ENCODE results near the gene ILF2. TPM values are rescaled to one million over a fixed set of nuclear protein-coding genes. Genes with fewer than 3 reads are reported as not detected.
"Not testable (repeated sequence)": the region's sequence is repeated elsewhere in the genome, so short reads cannot be mapped to it uniquely, and the experiment has no call there.

Gene ILF2
- 295 and 370 TPM in 2 replicates for total RNA-seq

- peak; percentile 99 for DNase-seq (ENCODE audit: low read depth)
- TF ChIP-seq CTCF (conservative IDR thresholded peaks at IDR 0.05; ENCODE audit: low read depth, low read length), result peak; percentile 26
- peak within 1 kb of the TSS; percentile 70 for H3K4me3 ChIP-seq (ENCODE audit: low read depth, low read length)
Measured at GRCh38 chr1:153670859-153671627, at the start of gene ILF2. Gene ILF2, minus strand, starts transcription at chr1:153670993. Its CDS starts 71 bp downstream, at chr1:153670922.

GRCh38 chr1:153717330-153717729, 46.5 kb upstream of the ILF2 start:
- DNase-seq (ENCODE audit: low read depth), result no peak
- no peak for TF ChIP-seq CTCF (conservative IDR thresholded peaks at IDR 0.05; ENCODE audit: low read depth, low read length)
- no peak overlapping the region for H3K4me3 ChIP-seq (ENCODE audit: low read depth, low read length)

GRCh38 chr1:153716211-153716610, 45.4 kb upstream of the ILF2 start:
- DNase-seq (ENCODE audit: low read depth); H3K4me3 ChIP-seq (ENCODE audit: low read depth, low read length): not testable (repeated sequence)

- TF ChIP-seq CTCF (conservative IDR thresholded peaks at IDR 0.05; ENCODE audit: low read depth, low read length), result no peak
- H3K4me3 ChIP-seq (ENCODE audit: low read depth, low read length), result no peak overlapping the region
- DNase-seq (ENCODE audit: low read depth), result no peak
Measured at GRCh38 chr1:153711026-153711425, 40.2 kb upstream of the ILF2 start.

- no peak for TF ChIP-seq CTCF (conservative IDR thresholded peaks at IDR 0.05; ENCODE audit: low read depth, low read length)
- H3K4me3 ChIP-seq (ENCODE audit: low read depth, low read length), result no peak overlapping the region
Measured at GRCh38 chr1:153705484-153705883, 34.7 kb upstream of the ILF2 start.

GRCh38 chr1:153699768-153700167, 29.0 kb upstream of the ILF2 start:
- TF ChIP-seq CTCF (conservative IDR thresholded peaks at IDR 0.05; ENCODE audit: low read depth, low read length), result no peak
- no peak for DNase-seq (ENCODE audit: low read depth)
- H3K4me3 ChIP-seq (ENCODE audit: low read depth, low read length), result no peak overlapping the region

More at GRCh38 chr1:153705484-153705883, 34.7 kb upstream of the ILF2 start:
- no peak for DNase-seq (ENCODE audit: low read depth)

- DNase-seq (ENCODE audit: low read depth), result peak; percentile 18
- no peak for TF ChIP-seq CTCF (conservative IDR thresholded peaks at IDR 0.05; ENCODE audit: low read depth, low read length)
- no peak overlapping the region for H3K4me3 ChIP-seq (ENCODE audit: low read depth, low read length)
Measured at GRCh38 chr1:153698923-153699714, 28.3 kb upstream of the ILF2 start.
